Activated effector memory CD4-positive, alpha-beta T cell treated with Interleukin-2 at 50 U/mL for 16 hours (primary cell): ENCODE measurements around the gene CD83.

Experiments
- DNase-seq: peaks from one replicate; pipeline ENCODE4 v3.0.0-alpha.2; 2020

Gene CD83

GRCh38 chr6:14151773-14152172, 34.2 kb downstream of the CD83 start:
- DNase-seq = no peak

DNA sequence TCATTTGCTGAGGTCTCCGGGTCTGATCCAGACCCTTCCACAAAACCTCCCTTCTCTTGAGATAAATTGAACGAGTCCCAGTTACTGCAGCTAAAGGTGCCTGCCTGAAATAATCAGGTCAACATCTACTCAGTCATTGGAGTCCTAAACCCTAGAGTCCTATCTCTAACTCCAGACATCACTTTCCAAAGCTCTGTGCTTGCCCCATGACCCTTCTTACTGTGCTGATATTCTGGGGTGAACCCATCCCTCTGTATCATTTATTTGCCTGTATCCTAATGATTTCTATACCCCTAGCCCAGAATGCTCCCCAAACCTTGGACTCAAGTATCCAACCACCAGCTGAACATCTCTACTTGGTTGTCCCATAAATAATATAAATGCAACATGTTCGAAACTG, 35.7 kb downstream of the CD83 start:
- no peak for DNase-seq

DNA sequence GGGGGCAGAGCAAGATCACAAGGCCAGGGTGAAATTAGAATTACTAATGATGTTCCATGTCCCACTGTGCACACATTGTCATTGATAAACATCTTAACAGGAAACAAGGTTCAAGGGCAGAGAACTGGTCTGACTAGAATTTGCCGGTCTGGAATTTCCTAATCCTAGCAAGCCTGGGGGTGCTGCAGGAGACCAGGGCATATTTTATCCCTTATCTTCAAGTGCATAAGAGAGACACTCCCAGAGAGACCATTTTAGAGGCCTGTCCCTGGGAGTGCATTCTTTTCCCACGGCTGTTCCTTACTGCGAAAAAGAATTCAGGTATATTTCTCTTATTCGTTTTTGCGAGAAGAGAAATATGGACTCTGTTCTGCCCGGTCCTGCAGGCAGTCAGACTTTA, 41.5 kb downstream of the CD83 start:
- no peak for DNase-seq

- no peak for DNase-seq
Measured at GRCh38 chr6:14162826-14163225, 45.3 kb downstream of the CD83 start.

DNA sequence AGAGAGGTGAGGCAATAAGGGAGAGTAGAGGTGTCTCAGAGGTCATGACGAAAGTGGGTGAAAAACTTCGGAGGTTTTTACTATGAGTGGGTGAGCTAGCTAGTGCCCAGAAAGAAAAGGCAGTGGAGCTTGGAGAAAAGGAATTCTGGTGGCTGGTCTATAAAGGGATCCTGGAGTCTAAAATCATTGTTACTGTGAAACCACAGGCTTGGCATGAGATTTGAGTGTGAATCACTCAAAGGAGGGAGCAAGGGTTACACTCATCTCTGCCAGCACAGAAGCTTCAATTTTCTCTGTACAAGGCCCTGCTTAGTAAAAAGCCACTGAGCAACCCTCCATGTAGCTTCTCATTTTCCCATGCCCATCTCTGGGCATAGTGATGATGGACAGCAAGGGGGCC, 47.5 kb downstream of the CD83 start:
- no peak for DNase-seq

DNA sequence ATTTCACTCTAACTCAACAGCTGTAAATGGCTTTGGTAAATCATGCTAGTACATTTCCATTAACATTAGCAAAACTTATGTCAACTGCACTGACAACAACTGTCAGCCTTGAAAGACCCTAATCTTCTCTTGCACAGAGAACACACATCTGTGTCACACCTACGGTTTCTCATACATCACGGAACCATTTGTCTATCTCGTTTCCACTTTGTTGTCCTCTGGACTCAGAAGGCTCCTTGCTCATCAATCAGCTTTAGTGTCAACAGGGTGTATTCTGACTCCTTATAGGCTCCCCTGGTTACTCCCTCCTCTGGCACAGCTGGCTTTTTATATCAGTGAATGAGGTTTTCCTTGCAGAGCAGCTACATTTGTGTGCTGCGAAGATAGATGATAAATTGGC, 49.3 kb downstream of the CD83 start:
- no peak for DNase-seq

GRCh38 chr6:14170128-14170527, 52.6 kb downstream of the CD83 start:
- no peak for DNase-seq

DNA sequence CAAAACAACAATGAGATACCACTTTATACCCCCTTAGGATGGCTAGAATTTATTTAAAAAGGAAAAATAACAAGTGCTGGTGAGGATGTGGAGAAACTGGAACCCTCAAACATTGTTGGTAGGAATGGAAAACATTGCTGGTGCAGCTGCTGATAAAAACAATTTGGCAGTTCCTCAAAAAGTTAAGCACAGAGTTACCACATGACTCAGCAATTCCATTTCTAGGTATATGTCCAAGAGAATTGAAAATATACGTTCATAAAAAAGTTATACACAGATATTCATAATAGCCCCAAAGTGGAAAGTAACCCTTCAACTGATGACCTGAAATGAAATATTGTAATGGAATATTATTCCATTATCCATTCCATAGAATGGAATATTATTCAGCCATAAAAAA, 55.0 kb downstream of the CD83 start:
- no peak for DNase-seq

DNA sequence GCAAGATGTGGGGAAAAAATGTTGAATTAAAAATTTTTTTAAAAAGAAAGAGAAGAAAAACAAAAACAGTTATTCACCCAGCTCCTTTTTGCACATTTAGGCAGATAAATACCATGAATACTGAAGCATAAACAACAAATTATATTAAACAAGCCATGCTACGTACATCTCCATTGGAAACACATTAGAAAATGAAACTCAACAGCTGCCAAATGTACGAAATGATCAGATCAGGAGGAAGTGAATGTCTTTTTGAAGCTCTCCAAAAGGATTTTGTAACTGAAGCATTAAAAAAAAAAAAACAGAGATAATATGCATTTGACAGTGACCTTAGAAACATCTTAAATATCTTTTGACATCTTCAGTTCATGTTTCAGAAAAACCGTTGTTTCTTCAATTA, 56.7 kb downstream of the CD83 start:
- DNase-seq = no peak

GRCh38 chr6:14174996-14175395, 57.4 kb downstream of the CD83 start:
- DNase-seq = no peak

DNA sequence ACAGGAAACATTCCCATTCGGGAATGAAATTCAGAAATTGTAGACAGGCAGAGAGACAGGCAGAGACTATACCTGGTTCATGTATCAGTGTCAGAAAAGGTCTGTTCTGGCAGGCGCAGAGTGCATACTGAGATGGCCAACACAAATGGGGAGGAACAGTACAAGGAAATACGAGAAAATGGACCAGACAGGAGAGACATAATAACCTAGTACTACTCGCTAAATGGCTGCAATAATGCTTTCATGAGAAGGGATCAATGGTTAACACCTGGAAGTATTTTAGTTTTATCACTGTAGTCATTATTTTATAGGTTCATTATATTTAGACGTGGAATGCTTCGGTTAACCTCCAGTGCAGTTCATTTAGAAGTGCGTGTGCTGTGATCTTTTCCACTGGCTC, 58.9 kb downstream of the CD83 start:
- no peak for DNase-seq

- DNase-seq = no peak
Measured at GRCh38 chr6:14177413-14178082, 60.0 kb downstream of the CD83 start.

DNA sequence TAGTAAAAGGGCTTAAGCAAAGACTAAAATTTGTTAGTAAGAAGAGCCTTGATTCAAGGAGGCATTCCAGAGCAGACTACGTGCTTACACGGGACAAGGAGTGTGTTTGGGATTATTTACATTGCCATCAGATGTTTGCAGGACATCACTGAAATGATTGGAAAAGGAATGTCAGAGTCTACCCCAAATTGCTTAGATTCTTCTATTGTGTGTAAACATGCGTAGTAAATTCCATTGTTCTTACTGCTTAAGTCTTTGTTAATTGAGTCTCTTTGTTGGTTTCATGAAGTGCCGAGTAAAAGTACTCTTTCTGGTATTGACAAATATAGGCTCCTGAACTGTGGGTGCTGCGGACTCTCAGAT, 60.5 kb downstream of the CD83 start:
- DNase-seq = no peak

DNA sequence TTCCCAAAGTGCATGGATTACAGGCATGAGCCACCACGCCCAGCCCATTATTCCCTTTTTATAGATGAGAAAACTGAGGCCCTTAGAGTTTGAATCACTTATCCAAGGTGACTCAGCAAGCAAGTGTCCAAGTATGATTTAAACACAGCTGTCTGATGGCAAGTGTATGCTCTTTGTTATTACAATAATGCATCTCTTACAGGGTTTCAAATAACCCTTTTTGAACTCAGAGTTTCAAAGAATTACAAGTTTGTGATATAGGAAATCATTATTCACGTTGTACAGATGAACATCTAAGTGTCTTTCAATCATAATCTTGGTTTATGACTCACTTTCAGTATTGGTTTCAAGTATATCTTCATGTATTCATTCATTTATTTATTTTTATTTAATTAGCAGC, 63.0 kb downstream of the CD83 start:
- DNase-seq = no peak

DNA sequence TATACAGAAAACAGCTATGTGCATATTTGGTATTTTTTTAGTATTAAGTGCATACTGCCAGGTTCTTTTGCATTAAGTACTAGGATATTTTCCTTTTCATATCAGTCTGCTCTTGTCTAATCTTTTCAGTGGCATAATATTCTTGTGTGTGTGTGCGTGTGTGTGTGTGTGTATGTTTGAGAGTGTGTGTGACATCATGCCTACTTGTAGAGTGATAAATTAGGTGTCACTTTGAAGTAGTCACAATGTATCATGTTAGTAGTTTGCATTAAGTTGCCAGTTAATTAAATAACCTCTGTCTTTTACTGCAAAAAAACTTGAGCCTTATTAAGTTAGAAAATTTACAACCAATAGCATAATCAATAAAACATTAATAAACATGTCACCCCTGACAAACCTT, 65.3 kb downstream of the CD83 start:
- no peak for DNase-seq
